AG10803 (cell line): Measurements from ENCODE around the gene RAB11A.

Experiments used
- DNase-seq: peaks from one replicate; pipeline ENCODE4 v3.0.0; 2010; ENCODE audit warnings: low read depth
- H3K4me3 ChIP-seq: 2 replicates; pipeline ENCODE4 v1.5.1; 2011; ENCODE audit warnings: mild to moderate bottlenecking, low read length, control low read depth
- TF ChIP-seq, protein P1 (sequence below): conservative IDR thresholded peaks from 2 replicates; pipeline ENCODE4 v1.5.1; 2011; ENCODE audit warnings: mild to moderate bottlenecking, low read length, control low read depth, inconsistent platforms

RAB11A gene

DNA sequence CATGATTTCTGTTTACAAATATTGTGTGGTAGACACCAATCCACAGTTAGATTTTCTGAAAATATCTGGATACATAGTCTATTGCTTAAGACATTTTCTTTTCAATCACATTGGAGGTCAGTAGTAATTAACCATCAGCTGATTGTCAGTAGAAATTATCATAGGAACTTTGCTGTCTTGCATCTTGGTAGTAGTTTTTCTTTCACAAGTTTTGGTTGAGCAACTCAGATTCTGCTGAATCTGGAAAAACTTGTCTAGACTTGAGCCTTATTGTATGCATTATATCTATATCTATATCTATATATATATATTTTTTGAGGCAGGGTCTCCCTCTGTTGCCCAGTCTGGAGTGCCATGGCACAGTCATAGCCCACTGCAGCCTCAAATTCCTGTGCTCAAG, 4.0 kb downstream of the RAB11A start:
- no peak overlapping the region for H3K4me3 ChIP-seq
- TF ChIP-seq, protein P1, sequence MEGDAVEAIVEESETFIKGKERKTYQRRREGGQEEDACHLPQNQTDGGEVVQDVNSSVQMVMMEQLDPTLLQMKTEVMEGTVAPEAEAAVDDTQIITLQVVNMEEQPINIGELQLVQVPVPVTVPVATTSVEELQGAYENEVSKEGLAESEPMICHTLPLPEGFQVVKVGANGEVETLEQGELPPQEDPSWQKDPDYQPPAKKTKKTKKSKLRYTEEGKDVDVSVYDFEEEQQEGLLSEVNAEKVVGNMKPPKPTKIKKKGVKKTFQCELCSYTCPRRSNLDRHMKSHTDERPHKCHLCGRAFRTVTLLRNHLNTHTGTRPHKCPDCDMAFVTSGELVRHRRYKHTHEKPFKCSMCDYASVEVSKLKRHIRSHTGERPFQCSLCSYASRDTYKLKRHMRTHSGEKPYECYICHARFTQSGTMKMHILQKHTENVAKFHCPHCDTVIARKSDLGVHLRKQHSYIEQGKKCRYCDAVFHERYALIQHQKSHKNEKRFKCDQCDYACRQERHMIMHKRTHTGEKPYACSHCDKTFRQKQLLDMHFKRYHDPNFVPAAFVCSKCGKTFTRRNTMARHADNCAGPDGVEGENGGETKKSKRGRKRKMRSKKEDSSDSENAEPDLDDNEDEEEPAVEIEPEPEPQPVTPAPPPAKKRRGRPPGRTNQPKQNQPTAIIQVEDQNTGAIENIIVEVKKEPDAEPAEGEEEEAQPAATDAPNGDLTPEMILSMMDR: no peak
- DNase-seq: no peak

DNA sequence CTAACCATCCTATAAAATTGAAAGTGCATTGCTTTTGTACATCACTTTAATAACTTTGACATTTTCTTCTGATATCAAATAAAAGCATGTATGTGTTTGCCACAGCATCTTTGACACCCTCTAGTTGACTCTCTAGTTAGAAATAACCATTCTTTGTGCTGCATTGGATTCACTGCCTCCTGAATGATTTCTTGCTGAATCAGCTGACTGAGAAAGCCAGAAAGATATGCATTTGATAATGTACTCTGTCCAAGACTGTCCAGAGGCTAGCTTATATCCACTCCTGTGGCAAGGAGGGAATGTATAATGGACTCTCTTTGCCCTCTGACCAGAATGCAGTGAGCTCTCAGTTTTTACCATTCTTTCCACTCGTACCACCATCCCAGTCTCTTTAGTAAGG, 6.2 kb downstream of the RAB11A start:
- no peak overlapping the region for H3K4me3 ChIP-seq

DNA sequence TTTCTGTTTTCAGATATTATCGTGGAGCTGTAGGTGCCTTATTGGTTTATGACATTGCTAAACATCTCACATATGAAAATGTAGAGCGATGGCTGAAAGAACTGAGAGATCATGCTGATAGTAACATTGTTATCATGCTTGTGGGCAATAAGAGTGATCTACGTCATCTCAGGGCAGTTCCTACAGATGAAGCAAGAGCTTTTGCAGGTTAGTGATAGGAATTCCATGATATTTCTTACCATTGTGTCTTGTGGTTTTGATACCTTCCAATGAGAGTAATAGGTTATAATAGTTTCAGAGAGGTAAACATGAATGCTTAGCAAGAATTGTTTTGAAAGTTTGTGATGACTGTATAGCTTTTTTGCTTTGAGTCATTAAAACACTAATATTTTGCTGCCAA, 8.5 kb downstream of the RAB11A start:
- TF ChIP-seq, protein P1: no peak
- no peak for DNase-seq
- H3K4me3 ChIP-seq: no peak overlapping the region

More for the DNA sequence above, 6.2 kb downstream of the RAB11A start:
- DNase-seq: no peak
- TF ChIP-seq, protein P1: no peak

DNA sequence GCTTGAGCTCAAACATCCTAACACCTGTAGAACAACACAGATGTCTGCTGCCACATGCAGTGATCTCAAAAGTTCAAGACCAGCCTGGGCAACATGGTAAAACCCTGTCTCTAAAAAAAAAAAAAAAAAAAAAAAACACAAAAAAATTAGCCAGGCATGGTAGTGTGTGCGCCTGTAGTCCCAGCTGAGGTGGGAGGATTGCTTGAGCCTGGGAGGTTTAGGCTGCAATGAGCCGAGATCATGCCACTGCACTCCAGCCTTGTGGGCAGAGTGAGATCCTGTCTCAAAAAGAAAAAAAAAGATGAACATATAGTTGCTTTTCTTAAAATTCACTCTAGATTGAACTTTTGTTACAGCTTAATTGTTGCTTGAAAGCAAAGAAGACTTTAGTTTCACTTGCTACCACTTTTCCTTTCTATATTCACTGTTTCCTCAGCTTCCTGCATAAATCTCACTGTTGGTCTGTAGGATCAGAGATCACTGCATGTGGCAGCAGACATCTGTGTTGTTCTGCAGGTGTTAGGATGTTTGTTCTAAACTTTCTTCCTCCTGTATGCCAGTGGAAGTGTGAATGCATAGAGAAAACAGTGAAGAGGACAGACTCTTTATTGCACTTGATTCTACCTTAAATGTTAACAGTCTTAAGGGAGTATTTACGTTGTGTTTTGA, 12.6 kb downstream of the RAB11A start:
- TF ChIP-seq, protein P1: no peak
- no peak for DNase-seq
- H3K4me3 ChIP-seq: no peak overlapping the region

DNA sequence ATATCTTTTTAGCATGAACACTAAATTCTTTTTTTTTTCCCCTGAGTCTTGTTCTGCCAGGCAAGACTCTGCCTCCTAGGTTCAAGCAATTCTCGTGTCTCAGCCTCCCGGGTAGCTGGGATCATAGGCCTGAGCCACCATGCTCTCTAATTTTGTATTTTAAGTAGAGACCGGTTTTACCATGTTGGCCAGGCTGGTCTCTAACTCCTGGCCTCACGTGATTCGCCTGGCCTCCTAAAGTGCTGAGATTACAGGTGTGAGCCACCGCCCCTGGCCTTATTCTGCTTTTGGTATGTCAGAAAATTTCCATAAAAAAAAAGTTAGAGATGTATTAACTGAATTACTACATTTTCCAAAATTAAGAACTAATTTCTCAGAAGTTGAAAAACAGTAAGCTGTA, 14.3 kb downstream of the RAB11A start:
- TF ChIP-seq, protein P1: no peak
- no peak overlapping the region for H3K4me3 ChIP-seq
- no peak for DNase-seq

DNA sequence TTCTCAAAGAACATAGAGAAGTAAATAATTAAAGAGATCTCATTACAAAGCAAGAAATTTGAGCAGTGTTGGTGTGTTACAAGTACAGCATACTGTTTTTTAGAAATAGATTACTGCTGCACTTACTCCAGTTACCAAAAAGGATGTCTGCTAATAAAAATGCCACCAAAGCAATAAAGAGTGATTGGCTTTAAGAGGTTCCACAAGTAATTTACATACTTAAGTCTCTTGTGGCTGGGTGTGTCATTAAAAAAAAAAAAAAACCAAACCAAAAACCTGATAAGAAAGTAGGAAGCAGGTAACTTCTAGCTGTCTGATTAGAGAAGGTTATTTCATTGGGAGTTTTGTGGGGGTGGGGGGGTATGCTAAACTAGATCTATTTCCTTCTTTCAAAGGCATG, 15.2 kb downstream of the RAB11A start:
- H3K4me3 ChIP-seq: no peak overlapping the region
- no peak for DNase-seq
- TF ChIP-seq, protein P1: no peak

DNA sequence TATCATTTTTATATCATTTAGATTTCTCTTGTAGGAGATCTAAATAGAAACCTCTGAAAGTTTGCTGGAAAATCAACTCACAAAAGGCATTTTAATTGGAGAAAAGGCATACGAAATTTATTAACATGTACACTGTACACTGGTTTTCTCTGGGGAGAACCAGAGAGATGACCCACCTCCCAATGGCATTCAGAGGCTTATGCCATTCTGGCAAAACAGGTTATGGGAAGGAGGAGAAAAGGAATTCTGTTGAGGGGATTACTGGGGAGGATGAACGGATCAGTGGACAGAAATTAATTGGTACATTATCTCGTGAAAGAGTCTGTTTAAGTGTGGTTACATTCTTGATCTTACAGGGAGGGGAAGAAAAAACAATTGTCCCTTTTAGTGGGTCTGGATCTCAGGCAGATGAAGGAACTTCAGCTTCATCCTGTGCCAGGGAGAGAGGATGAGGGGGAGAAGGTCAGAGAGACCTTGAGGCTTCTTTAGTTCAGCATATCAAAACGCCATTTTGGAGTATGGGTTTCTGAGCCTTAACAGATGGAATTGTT, 16.5 kb downstream of the RAB11A start:
- TF ChIP-seq, protein P1: no peak
- DNase-seq: no peak
- no peak overlapping the region for H3K4me3 ChIP-seq
